Measurements from ENCODE around the gene EXOC6B.

- TF ChIP-seq CTCF (IDR thresholded peaks at IDR 0.05 in 2 of 3, conservative IDR thresholded peaks at IDR 0.05 in 1 of 3; ENCODE audit: control insufficient read depth in 2 of 3, extremely low read depth in 1 of 3, insufficient read depth in 1 of 3, low read depth in 3 of 3, low read length in 3 of 3) (no peak), POLR2A (IDR thresholded peaks at IDR 0.05; ENCODE audit: low read depth, low read length) (no peak), BCLAF1 (IDR thresholded peaks at IDR 0.05) (no peak), EP300 (IDR thresholded peaks at IDR 0.05; ENCODE audit: borderline replicate concordance in 1 of 2, control insufficient read depth in 1 of 2, low read depth in 2 of 2, low read length in 2 of 2) (no peak), MYC (IDR thresholded peaks at IDR 0.05; ENCODE audit: insufficient read depth, insufficient read length, insufficient replicate concordance, low read length, severe bottlenecking) (no peak), SMAD1 (IDR thresholded peaks at IDR 0.05; ENCODE audit: low read depth, partially characterized antibody) (no peak), EGR1 (IDR thresholded peaks at IDR 0.05; ENCODE audit: borderline replicate concordance in 1 of 2, low read depth in 2 of 2, low read length in 2 of 2) (no peak)
- TF ChIP-seq, protein P1, sequence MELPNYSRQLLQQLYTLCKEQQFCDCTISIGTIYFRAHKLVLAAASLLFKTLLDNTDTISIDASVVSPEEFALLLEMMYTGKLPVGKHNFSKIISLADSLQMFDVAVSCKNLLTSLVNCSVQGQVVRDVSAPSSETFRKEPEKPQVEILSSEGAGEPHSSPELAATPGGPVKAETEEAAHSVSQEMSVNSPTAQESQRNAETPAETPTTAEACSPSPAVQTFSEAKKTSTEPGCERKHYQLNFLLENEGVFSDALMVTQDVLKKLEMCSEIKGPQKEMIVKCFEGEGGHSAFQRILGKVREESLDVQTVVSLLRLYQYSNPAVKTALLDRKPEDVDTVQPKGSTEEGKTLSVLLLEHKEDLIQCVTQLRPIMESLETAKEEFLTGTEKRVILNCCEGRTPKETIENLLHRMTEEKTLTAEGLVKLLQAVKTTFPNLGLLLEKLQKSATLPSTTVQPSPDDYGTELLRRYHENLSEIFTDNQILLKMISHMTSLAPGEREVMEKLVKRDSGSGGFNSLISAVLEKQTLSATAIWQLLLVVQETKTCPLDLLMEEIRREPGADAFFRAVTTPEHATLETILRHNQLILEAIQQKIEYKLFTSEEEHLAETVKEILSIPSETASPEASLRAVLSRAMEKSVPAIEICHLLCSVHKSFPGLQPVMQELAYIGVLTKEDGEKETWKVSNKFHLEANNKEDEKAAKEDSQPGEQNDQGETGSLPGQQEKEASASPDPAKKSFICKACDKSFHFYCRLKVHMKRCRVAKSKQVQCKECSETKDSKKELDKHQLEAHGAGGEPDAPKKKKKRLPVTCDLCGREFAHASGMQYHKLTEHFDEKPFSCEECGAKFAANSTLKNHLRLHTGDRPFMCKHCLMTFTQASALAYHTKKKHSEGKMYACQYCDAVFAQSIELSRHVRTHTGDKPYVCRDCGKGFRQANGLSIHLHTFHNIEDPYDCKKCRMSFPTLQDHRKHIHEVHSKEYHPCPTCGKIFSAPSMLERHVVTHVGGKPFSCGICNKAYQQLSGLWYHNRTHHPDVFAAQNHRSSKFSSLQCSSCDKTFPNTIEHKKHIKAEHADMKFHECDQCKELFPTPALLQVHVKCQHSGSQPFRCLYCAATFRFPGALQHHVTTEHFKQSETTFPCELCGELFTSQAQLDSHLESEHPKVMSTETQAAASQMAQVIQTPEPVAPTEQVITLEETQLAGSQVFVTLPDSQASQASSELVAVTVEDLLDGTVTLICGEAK (IDR thresholded peaks at IDR 0.05; ENCODE audit: borderline replicate concordance): no peak
Measured at GRCh38 chr2:72289736-72290135, 536.1 kb downstream of the EXOC6B start.

Data from GM12878 (cell line).